HG03175 (cell line): ENCODE data around the gene RHAG.
"Not testable (repeated sequence)": the region's sequence is repeated elsewhere in the genome, so short reads cannot be mapped to it uniquely, and the experiment has no call there.

Experiments
- ATAC-seq: cut with Tn5 transposase; IDR thresholded peaks from one replicate; pipeline ENCODE4 v1.9.1; 2021; ENCODE audit warnings: mild to moderate bottlenecking, moderate library complexity; ENCODE audit not compliant: unreplicated experiment

Gene RHAG

GRCh38 chr6:49635978-49636712 is 494 bp downstream of the RHAG start:
- ATAC-seq = no peak

GRCh38 chr6:49635480-49635879 is 1.2 kb downstream of the RHAG start:
- ATAC-seq = no peak

GRCh38 chr6:49634836-49635218 is 1.8 kb downstream of the RHAG start:
- ATAC-seq = no peak

GRCh38 chr6:49634092-49634835 is 2.4 kb downstream of the RHAG start:
- no peak for ATAC-seq

GRCh38 chr6:49633541-49633940 is 3.1 kb downstream of the RHAG start:
- no peak for ATAC-seq

- ATAC-seq = no peak
Measured at GRCh38 chr6:49632727-49633126, 3.9 kb downstream of the RHAG start.

- not testable (repeated sequence) for ATAC-seq
Measured at GRCh38 chr6:49629485-49630088, 7.1 kb downstream of the RHAG start.

GRCh38 chr6:49626811-49627210 is 9.8 kb downstream of the RHAG start:
- ATAC-seq = no peak

GRCh38 chr6:49618257-49618656 is 18.4 kb downstream of the RHAG start:
- ATAC-seq = no peak

- ATAC-seq = not testable (repeated sequence)
Measured at GRCh38 chr6:49614144-49614543, 22.5 kb downstream of the RHAG start.

GRCh38 chr6:49609285-49609684 is 27.4 kb downstream of the RHAG start:
- ATAC-seq = no peak

GRCh38 chr6:49608275-49608674 is 28.4 kb downstream of the RHAG start:
- ATAC-seq = not testable (repeated sequence)

- ATAC-seq = no peak
Measured at GRCh38 chr6:49607391-49607982, 29.2 kb downstream of the RHAG start.

GRCh38 chr6:49606721-49607390 is 29.8 kb downstream of the RHAG start:
- peak; percentile 98 for ATAC-seq

- ATAC-seq = not testable (repeated sequence)
Measured at GRCh38 chr6:49604080-49604479, 32.6 kb downstream of the RHAG start.

- not testable (repeated sequence) for ATAC-seq
Measured at GRCh38 chr6:49587262-49587661, 49.4 kb downstream of the RHAG start.

- no peak for ATAC-seq
Measured at GRCh38 chr6:49582529-49582928, 54.1 kb downstream of the RHAG start.

GRCh38 chr6:49579649-49580048 is 57.0 kb downstream of the RHAG start:
- no peak for ATAC-seq

GRCh38 chr6:49576618-49577017 is 60.0 kb downstream of the RHAG start:
- ATAC-seq = no peak

- no peak for ATAC-seq
Measured at GRCh38 chr6:49570474-49571079, 66.1 kb downstream of the RHAG start.

- no peak for ATAC-seq
Measured at GRCh38 chr6:49565855-49566254, 70.8 kb downstream of the RHAG start.
